Tibial artery (tissue), 4 donors: ENCODE results near the gene EPO.

ENCODE experiments used
- DNase-seq, 2 donors: peaks; one replicate each; pipeline ENCODE4 v3.0.0-alpha.2; 2019
- H3K27ac ChIP-seq, 2 donors: fragments of 200-600 bp; sonication (generic) in 1 of 2; 1 replicate in 1 of 2; 2 replicates in 1 of 2; pipeline ENCODE4 v1.5.1; 2018 to 2019; ENCODE audit warnings: mild to moderate bottlenecking in 1 of 2
- H3K27me3 ChIP-seq, 2 donors: fragments of 200-600 bp; sonication (generic) in 1 of 2; one replicate each; pipeline versions ENCODE4 v1.5.1 to v1.6.0; 2016 to 2019
- H3K36me3 ChIP-seq, 3 donors: fragments of 200-600 bp; sonication (generic) in 2 of 3; one replicate each; pipeline ENCODE4 v1.5.1; 2016 to 2019; ENCODE audit warnings: mild to moderate bottlenecking in 2 of 3
- H3K4me1 ChIP-seq, 4 donors: fragments of 200-600 bp; sonication (generic) in 2 of 4; 1 replicate in 3 of 4; 2 replicates in 1 of 4; pipeline ENCODE4 v1.5.1; 2016 to 2019
- H3K4me3 ChIP-seq, 2 donors: fragments of 200-600 bp; sonication (generic) in 1 of 2; 1 replicate in 1 of 2; 2 replicates in 1 of 2; pipeline ENCODE4 v1.5.1; 2018 to 2019; ENCODE audit warnings: mild to moderate bottlenecking in 2 of 2
- H3K9me3 ChIP-seq, 3 donors: fragments of 200-600 bp; sonication (generic) in 1 of 3; one replicate each; pipeline ENCODE4 v1.5.1; 2016 to 2019
- intact Hi-C: fragments of 100-400 bp; cut with DNase I; formaldehyde crosslinking; loops from one replicate; pipeline ENCODE4 v1.15.0; 2023; ENCODE audit warnings: low total_unique reads
- TF ChIP-seq, protein P1 (sequence below), 2 experiments: fragments of 200-600 bp in 1 of 2; fragments of 450-650 bp in 1 of 2; IDR thresholded peaks; one replicate each; pipeline ENCODE4 v1.5.1; 2017 to 2019; ENCODE audit warnings: antibody characterized with exemption in 2 of 2, mild to moderate bottlenecking in 1 of 2, moderate library complexity in 1 of 2

Gene EPO

DNA sequence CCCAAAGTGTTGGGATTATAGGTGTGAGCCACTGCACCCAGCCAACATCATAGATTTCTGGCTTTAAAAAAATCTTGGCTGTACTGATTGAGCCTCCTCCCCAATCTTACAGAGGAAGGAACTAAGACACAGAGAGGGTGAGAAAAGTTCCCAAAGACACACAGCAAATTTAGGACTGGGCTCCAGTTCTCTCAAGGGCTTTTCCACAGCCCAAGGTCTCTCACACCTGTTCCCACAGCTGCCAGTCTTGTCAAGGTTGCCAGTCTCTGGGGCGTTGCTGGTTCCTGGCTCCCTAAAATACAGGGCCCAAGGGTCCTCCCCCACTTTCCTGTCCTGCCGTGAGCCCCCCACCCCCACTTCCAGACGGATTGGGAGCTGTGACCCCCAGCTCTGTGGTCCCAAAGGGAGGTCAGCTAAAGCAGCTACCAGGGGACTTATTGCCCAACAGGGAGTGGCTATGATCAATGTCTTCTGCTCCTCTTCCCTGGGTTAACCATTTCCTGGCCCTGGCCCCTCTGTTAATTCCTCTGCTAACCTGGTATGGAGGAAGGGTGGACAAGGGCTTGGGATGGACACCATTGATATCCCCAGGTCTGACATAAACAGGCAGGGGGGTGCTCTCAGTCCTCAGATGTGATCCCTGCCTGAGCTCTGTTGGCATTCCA lies 10.0 kb downstream of the EPO start:
- TF ChIP-seq, protein P1, sequence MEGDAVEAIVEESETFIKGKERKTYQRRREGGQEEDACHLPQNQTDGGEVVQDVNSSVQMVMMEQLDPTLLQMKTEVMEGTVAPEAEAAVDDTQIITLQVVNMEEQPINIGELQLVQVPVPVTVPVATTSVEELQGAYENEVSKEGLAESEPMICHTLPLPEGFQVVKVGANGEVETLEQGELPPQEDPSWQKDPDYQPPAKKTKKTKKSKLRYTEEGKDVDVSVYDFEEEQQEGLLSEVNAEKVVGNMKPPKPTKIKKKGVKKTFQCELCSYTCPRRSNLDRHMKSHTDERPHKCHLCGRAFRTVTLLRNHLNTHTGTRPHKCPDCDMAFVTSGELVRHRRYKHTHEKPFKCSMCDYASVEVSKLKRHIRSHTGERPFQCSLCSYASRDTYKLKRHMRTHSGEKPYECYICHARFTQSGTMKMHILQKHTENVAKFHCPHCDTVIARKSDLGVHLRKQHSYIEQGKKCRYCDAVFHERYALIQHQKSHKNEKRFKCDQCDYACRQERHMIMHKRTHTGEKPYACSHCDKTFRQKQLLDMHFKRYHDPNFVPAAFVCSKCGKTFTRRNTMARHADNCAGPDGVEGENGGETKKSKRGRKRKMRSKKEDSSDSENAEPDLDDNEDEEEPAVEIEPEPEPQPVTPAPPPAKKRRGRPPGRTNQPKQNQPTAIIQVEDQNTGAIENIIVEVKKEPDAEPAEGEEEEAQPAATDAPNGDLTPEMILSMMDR (IDR thresholded peaks at IDR 0.05): no peak
- H3K9me3 ChIP-seq: no peaks in the 10 kb centered on the region
- H3K36me3 ChIP-seq: no peaks in the 10 kb centered on the region
- intact Hi-C loops: no loop called here
- DNase-seq: no peak
- H3K4me1 ChIP-seq: peaks cover 0 to 4% (median 0%) of the 10 kb centered on the region in 4 donors
- H3K27ac ChIP-seq: no peak overlapping the region
- H3K27me3 ChIP-seq: peaks cover 0 to 19% of the 10 kb centered on the region in 2 donors
- H3K4me3 ChIP-seq: no peak overlapping the region

DNA sequence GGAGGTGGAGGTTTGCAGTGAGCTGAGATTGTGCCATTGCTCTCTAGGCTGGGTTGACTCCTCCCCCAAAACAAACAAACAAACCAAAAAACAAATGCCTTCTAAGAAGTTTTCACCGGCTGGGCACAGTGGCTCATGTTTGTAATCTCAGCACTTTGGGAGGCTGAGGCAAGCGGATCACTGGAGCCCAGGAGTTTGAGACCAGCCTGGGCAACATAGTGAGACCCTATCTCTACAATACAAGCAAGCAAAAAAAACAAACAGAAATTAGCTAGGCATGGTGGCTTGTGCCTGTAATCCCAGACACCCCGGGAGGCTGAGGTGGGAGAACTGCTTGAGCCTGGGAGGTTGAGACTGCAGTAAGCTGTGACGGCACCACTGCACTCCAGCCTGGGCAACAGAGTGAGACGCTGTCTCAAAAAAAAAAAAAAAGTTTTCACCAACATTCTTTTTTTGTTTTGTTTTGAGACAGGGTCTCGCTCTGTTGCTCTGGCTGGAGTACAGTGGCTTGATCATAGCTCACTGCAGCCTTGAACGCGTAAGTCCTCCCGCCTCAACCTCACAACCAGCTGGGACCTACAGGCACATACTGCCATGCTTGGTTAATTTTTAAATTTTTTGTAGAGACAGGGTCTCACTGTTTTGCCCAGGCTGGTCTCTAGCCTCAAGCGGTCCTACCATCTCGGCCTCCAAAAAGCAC lies 11.8 kb downstream of the EPO start:
- Histone ChIP-seq H3K9me3 (no peaks in the 10 kb centered on the region), H3K4me1 (no peaks in the 10 kb centered on the region), H3K27ac (no peak overlapping the region), H3K4me3 (no peak overlapping the region), H3K36me3 (no peaks in the 10 kb centered on the region), H3K27me3 (peaks cover 0 to 6% of the 10 kb centered on the region in 2 donors)
- TF ChIP-seq, protein P1 (IDR thresholded peaks at IDR 0.05): no peak
- intact Hi-C loops: no loop called here
- DNase-seq: no peak

DNA sequence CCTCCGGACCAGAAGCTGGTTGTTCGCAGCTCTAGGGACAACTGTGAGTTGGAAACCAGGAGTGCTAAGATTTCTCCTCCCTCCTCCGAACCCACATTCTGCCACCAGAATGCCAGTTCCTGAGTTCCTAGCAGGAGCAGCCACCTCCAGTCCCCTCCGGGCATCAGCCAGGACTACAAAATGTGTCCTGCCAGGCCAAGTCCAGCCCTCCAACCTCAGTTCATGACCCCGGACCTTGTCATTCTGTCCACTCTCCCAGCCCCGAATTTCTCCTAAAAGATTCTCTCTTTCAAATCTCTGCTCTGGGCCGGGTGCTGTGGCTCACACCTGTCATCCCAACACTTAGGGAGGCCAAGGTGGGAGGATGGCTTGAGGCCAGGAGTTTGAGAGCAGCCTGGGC lies 15.5 kb downstream of the EPO start:
- TF ChIP-seq, protein P1 (IDR thresholded peaks at IDR 0.05): no peak
- Histone ChIP-seq H3K9me3 (no peaks in the 10 kb centered on the region), H3K4me1 (no peaks in the 10 kb centered on the region), H3K27ac (no peak overlapping the region), H3K4me3 (no peak overlapping the region), H3K27me3 (no peaks in the 10 kb centered on the region), H3K36me3 (no peaks in the 10 kb centered on the region)
- DNase-seq: no peak
- intact Hi-C loops: no loop called here

DNA sequence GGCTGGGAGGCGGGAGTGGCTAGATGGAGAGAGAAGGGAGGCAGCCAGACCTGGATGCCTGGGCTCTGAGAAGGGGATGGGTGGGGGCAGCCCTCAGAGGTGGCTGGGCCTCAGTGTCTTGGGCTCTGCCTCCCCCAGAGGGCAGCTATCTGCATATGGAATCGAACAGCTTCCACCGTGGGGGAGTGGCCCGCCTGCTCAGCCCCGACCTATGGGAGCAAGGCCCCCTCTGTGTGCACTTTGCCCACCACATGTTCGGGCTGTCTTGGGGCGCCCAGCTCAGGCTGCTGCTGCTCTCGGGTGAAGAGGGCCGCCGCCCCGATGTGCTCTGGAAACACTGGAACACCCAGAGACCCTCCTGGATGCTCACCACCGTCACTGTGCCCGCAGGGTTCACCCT lies 16.4 kb downstream of the EPO start:
- intact Hi-C loops: no loop called here
- no peak overlapping the region for H3K27ac ChIP-seq

DNA sequence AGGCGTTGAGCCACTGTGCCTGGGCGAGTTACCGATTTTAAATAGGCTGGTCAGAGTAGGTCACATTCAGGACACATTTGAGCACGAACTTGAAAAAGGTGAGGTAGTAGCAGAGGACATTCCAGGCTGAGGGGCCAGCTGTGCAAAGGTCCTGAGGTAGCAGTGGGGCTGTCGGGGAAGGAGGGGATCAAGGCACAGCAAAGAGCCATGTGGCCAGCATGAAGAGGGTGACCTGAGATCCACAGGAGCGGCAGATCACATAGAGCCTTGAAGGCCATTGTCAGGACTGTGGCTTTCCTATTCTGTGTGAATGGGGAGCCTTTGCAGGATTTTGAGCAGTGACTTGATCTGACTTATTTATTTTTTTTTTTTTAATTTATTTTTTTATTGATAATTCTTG lies 19.7 kb downstream of the EPO start:
- intact Hi-C loops: no loop called here
- Histone ChIP-seq H3K36me3 (no peaks in the 10 kb centered on the region), H3K27me3 (peaks cover 0 to 14% of the 10 kb centered on the region in 2 donors), H3K4me3 (no peak overlapping the region), H3K9me3 (no peaks in the 10 kb centered on the region), H3K27ac (no peak overlapping the region), H3K4me1 (no peaks in the 10 kb centered on the region)
- no peak for DNase-seq
- TF ChIP-seq, protein P1 (IDR thresholded peaks at IDR 0.05): no peak

More for the DNA sequence above, 16.4 kb downstream of the EPO start:
- TF ChIP-seq, protein P1 (IDR thresholded peaks at IDR 0.05): no peak
- no peaks in the 10 kb centered on the region for H3K4me1 ChIP-seq
- no peaks in the 10 kb centered on the region for H3K9me3 ChIP-seq
- H3K27me3 ChIP-seq: no peaks in the 10 kb centered on the region
- no peak for DNase-seq
- no peak overlapping the region for H3K4me3 ChIP-seq
- no peaks in the 10 kb centered on the region for H3K36me3 ChIP-seq
